A673 (cell line): ENCODE data around the gene LNPEP. TPM values are rescaled to one million over a fixed set of nuclear protein-coding genes. Genes with fewer than 3 reads are reported as not detected.

ENCODE experiments used
- BruUV-seq: library from RNA; stranded (reverse); fragments of 400-500 nt; replicated peaks from 2 replicates; lab custom pipeline; 2021; lab: Mats Ljungman, UMichigan
- CTCF ChIA-PET: fragments of 300-600 bp; sonication (Branson Sonifier 250); formaldehyde crosslinking; loops from one replicate; lab custom pipeline; 2022; ENCODE audit warnings: antibody characterized with exemption; lab: Charles Lee
- POLR2A ChIA-PET: fragments of 300-600 bp; sonication (Branson Sonifier 250); formaldehyde crosslinking; loops from one replicate; lab custom pipeline; 2022; ENCODE audit warnings: antibody characterized with exemption; ENCODE audit not compliant: low non-redundant PET; lab: Charles Lee
- DNase-seq: peaks from one replicate; pipeline ENCODE4 v3.0.0-alpha.2; 2015; ENCODE audit warnings: low spot score
- H3K27ac ChIP-seq: fragments of 200-600 bp; sonication (generic); 2 replicates; pipeline ENCODE4 v1.5.1; 2016; ENCODE audit warnings: mixed run types, low read depth, mild to moderate bottlenecking, mixed read lengths, antibody characterized with exemption, low read length; ENCODE audit not compliant: poor library complexity, severe bottlenecking
- H3K27me3 ChIP-seq: fragments of 200-600 bp; sonication (generic); replicated peaks from 2 replicates; pipeline ENCODE4 v1.6.1; 2017; ENCODE audit warnings: mixed run types, low read depth, mild to moderate bottlenecking, mixed read lengths, antibody characterized with exemption, low read length; ENCODE audit not compliant: insufficient read depth, poor library complexity
- H3K36me3 ChIP-seq: fragments of 200-600 bp; sonication (generic); 2 replicates; pipeline ENCODE4 v1.6.1; 2016; ENCODE audit warnings: mixed run types, mild to moderate bottlenecking, mixed read lengths, antibody characterized with exemption, low read length; ENCODE audit not compliant: insufficient read depth, poor library complexity, severe bottlenecking
- H3K4me1 ChIP-seq: fragments of 200-600 bp; sonication (generic); 2 replicates; pipeline ENCODE4 v1.6.1; 2017; ENCODE audit warnings: mixed run types, mild to moderate bottlenecking, mixed read lengths, antibody characterized with exemption, low read length; ENCODE audit not compliant: insufficient read depth, poor library complexity, severe bottlenecking
- H3K4me3 ChIP-seq: fragments of 200-600 bp; sonication (generic); 2 replicates; pipeline ENCODE4 v1.5.1; 2016; ENCODE audit warnings: low read depth, mixed run types, mild to moderate bottlenecking, mixed read lengths, low read length; ENCODE audit not compliant: poor library complexity, severe bottlenecking
- H3K9me3 ChIP-seq: fragments of 200-600 bp; sonication (generic); 2 replicates; pipeline ENCODE4 v1.6.1; 2016; ENCODE audit warnings: mixed run types, low read depth, mild to moderate bottlenecking, mixed read lengths, antibody characterized with exemption, low read length; ENCODE audit not compliant: poor library complexity, severe bottlenecking
- CTCF ChIP-seq: fragments of 300-800, 200-600 bp; sonication (generic); conservative IDR thresholded peaks from 2 replicates; pipeline ENCODE4 v1.5.1; 2017; ENCODE audit warnings: low read depth, mild to moderate bottlenecking, antibody characterized with exemption, low read length, moderate library complexity, mixed read lengths
- EZH2 ChIP-seq: fragments of 200-600 bp; sonication (generic); IDR thresholded peaks from 2 replicates; pipeline ENCODE4 v1.6.1; 2017; ENCODE audit warnings: borderline replicate concordance, low read depth, mild to moderate bottlenecking, mixed read lengths, antibody characterized with exemption, low read length; ENCODE audit not compliant: poor library complexity, severe bottlenecking
- intact Hi-C: fragments of 100-400 bp; cut with micrococcal nuclease; formaldehyde crosslinking; loops from one replicate; pipeline ENCODE4 v1.10.0; 2022; ENCODE audit not compliant: unreplicated experiment
- total RNA-seq: library from RNA; stranded (reverse); gene quantifications from 2 replicates; pipeline ENCODE4 v1.2.3, GENCODE V29; 2021

The LNPEP gene
- total RNA-seq, 1 experiment from 2014 or later = 10.3 TPM

GRCh38 chr5:97062046-97062445 is 126.2 kb downstream of the LNPEP start:
- Histone ChIP-seq H3K9me3 (no peaks in the 10 kb centered on the region), H3K36me3 (no peaks in the 10 kb centered on the region), H3K4me3 (no peak overlapping the region), H3K4me1 (no peaks in the 10 kb centered on the region), H3K27ac (no peak overlapping the region), H3K27me3 (peaks cover 3% of the 10 kb centered on the region)
- TF ChIP-seq CTCF = no peak
- TF ChIP-seq EZH2 = no peak
- intact Hi-C loops = no loop called here
- BruUV-seq = no TSS peak
- DNase-seq = no peak
- ChIA-PET POLR2A (no interaction called here), CTCF (no interaction called here)

- TF ChIP-seq EZH2 (no peak), CTCF (no peak)
- BruUV-seq = no TSS peak
- H3K4me3 ChIP-seq = no peak overlapping the region
- no peaks in the 10 kb centered on the region for H3K4me1 ChIP-seq
- ChIA-PET CTCF (no interaction called here), POLR2A (no interaction called here)
- intact Hi-C loops = no loop called here
- no peaks in the 10 kb centered on the region for H3K27me3 ChIP-seq
- no peak for DNase-seq
- no peak overlapping the region for H3K27ac ChIP-seq
- no peaks in the 10 kb centered on the region for H3K36me3 ChIP-seq
- no peaks in the 10 kb centered on the region for H3K9me3 ChIP-seq
These were observed 127.4 kb downstream of the LNPEP start for GRCh38 chr5:97063251-97063650.

GRCh38 chr5:97065475-97065874 is 129.6 kb downstream of the LNPEP start:
- Histone ChIP-seq H3K4me3 (no peak overlapping the region), H3K27me3 (no peaks in the 10 kb centered on the region), H3K4me1 (no peaks in the 10 kb centered on the region), H3K27ac (no peak overlapping the region), H3K9me3 (no peaks in the 10 kb centered on the region), H3K36me3 (no peaks in the 10 kb centered on the region)
- ChIA-PET CTCF (no interaction called here), POLR2A (no interaction called here)
- no peak for TF ChIP-seq EZH2
- TF ChIP-seq CTCF = no peak
- intact Hi-C loops = no loop called here
- BruUV-seq = no TSS peak
- DNase-seq = no peak
